Activated naive CD4-positive, alpha-beta T cell treated with anti-CD3 and anti-CD28 coated beads, Interleukin-2, amount 50 U/mL, for 72 hours (primary cell): ENCODE measurements around the gene TTLL8. TPM values are rescaled to one million over a fixed set of nuclear protein-coding genes. Genes with fewer than 3 reads are reported as not detected.

ENCODE experiments used
- ATAC-seq, 2 donors: fragments of 150-1000 bp; cut with Tn5 transposase; 2 replicates each; pipeline ENCODE4 v1.10.0; 2021; ENCODE audit warnings: mild to moderate bottlenecking in 2 of 2, moderate library complexity in 2 of 2
- DNase-seq, 2 donors: peaks; one replicate each; pipeline ENCODE4 v3.0.0; 2021 to 2022; ENCODE audit warnings: low spot score in 2 of 2
- H3K27ac Mint-ChIP-seq, 2 donors: one replicate each; pipeline ENCODE4 v1.8.0; 2022; ENCODE audit warnings: mild to moderate bottlenecking in 2 of 2, mixed read lengths in 2 of 2
- H3K36me3 Mint-ChIP-seq, 2 donors: one replicate each; pipeline ENCODE4 v1.8.0; 2022; ENCODE audit warnings: mixed read lengths in 2 of 2
- H3K9me3 Mint-ChIP-seq, 2 donors: one replicate each; pipeline ENCODE4 v1.8.0; 2022; ENCODE audit warnings: mixed read lengths in 2 of 2
- total RNA-seq, 2 donors: library from RNA; stranded (reverse); gene quantifications; one replicate each; pipeline ENCODE4 v1.2.3, GENCODE V29; 2022

TTLL8 gene
- total RNA-seq, 2 donors from 2014 or later: not detected

DNA sequence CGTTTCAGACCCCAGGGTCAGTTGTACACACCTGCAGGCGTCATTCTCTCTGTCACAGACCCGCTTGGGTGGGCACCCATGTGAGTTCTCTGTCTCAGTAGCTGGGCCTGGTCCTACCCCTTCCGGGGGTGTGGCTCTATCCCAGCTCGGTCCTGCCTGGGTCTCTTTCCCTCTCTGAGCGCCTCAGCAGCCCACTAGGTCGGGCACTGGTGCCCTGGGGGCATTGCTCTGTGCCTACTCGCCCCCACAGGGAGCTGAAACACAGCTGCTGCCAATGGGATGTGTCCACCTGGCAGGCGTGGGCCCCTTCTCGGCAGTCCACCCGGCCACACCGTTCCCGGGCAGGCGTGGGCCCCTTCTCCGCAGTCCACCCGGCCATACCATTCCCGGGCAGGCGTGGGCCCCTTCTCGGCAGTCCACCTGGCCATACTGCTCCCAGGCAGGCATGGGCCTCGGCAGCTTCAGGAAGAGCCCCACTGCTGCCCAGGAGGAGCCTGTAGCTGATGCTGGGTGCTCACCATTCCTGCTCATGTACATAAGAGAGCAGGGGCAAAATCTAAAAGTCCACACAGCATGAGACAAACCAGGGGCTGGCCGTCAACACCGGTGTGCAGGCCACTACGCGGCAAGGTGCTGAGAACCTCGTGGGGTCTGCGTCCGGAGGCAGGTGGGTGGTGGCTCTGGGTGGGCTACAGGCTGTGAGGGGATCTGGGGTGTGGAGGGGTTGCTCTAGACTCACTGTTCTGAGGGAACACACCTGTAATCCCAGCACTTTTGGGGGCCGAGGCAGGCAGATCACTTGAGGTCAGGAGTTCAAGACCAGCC, 14.8 kb upstream of the TTLL8 start:
- ATAC-seq: no peak
- H3K9me3 Mint-ChIP-seq: no peaks in the 10 kb centered on the region
- no peak for DNase-seq
- no peak overlapping the region for H3K27ac Mint-ChIP-seq
- H3K36me3 Mint-ChIP-seq: no peaks in the 10 kb centered on the region

DNA sequence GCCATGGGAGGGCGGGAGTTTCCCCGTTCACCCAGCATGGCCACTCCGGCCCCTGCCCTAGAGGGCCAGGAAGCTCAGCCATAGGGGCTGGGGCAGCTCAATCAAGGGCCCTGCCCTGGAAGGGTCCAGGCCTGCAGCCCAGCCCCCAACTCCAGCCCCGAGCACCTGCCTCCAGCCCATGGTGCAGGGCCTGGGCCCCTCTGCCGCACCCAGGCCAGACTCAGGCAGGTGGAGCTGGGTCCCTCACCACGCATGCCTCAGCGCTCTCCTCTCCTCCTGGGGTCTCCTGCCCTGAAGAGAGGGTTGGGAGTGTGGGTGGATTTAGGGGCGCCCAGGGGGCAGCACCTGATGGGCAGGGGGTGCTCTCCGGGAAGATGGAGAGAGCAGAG, 14.1 kb upstream of the TTLL8 start:
- H3K27ac Mint-ChIP-seq: no peak overlapping the region
- H3K36me3 Mint-ChIP-seq: no peaks in the 10 kb centered on the region
- ATAC-seq: no peak
- no peaks in the 10 kb centered on the region for H3K9me3 Mint-ChIP-seq
- DNase-seq: no peak

DNA sequence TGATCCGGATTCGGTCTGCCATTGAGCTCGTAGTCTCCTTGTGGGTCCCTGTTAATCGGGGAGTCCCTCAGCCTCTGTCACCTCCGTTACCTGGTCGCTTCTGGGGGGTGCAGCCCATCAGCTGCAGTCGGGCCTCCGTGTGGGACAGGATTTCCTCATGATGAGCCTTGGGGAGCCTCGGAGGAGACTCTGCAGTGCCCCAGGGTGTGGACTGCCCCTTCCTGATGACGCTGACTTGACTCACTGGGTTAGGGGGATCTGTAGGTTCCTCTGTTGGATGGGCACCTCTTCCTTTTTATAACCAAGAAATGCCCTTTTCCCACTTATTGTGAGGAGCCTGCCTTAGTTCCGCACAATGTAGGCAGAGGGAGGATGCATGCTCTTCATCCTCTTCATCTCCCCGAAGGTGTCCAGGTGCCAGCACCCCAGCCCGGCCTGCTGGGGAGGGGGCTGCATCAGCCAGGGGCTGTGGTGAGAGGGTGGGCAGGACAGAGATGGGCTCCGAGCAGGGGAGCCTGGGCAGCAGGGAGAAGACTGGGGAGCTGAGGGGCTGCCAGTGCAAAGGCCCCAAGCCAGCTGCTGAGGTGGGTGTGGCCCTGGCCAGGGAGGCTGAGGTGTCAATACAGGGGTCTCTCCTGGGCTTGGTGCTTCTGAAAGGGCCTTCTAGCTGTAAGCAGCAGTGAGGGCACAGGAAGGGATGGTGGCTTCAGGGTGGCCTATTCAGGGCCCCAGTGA, 13.5 kb upstream of the TTLL8 start:
- no peak for ATAC-seq
- no peaks in the 10 kb centered on the region for H3K36me3 Mint-ChIP-seq
- H3K9me3 Mint-ChIP-seq: no peaks in the 10 kb centered on the region
- no peak overlapping the region for H3K27ac Mint-ChIP-seq
- DNase-seq: no peak

DNA sequence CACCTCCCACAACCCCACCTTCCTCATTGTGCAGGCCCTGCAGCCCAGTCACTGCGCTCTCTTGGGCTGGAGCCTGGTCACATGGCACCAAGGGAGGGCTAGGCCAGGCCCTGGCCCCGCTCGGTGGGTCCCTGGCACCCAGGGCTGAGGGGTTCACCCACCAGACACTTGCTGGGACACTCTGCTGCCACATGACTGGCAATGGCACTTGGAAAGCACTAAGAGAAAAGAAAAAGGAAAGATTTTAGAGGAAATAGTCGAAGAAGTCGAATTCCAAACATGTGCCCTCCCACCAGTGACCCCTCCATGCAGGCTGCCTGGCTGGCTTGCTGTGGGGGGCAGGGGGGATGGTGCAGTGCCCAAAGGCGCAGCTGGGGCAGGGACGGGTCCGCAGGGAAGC, 12.3 kb upstream of the TTLL8 start:
- DNase-seq (no peak), ATAC-seq (no peak)
- Mint-ChIP-seq H3K27ac (no peak overlapping the region), H3K36me3 (no peaks in the 10 kb centered on the region), H3K9me3 (no peaks in the 10 kb centered on the region)

DNA sequence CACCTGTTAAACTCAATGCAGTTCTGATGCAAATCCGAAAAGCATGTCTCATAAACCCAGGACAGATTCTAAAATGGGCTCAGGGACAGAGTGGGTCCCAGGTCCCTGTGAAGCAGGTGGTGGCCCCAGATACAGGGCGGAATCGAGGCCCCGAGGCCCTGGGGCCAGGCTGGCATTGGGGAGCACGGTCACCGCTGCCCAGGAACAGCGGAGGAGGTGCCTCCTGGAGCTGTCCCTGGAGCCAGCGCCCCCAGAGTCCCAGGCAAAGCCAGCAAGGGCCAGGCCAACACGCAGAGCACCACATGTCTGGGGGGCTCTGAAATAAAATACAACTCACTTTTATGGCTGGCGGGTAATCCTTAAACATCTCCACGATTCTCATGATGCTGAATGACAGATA, 10.0 kb upstream of the TTLL8 start:
- DNase-seq (no peak), ATAC-seq (no peak)
- no peaks in the 10 kb centered on the region for H3K9me3 Mint-ChIP-seq
- no peaks in the 10 kb centered on the region for H3K36me3 Mint-ChIP-seq
- no peak overlapping the region for H3K27ac Mint-ChIP-seq

DNA sequence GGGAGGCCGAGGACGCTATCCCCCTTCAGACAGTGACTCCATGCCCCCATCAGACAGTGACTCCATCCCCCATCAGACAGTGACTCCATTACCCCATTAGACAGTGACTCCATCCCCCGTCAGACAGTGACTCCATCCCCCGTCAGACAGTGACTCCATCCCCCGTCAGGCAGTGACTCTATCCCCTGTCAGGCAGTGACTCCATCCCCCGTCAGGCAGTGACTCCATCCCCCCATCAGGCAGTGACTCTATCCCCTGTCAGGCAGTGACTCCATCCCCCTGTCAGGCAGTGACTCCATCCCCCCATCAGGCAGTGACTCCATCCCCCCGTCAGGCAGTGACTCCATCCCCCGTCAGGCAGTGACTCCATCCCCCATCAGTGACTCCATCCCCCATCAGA, 9.1 kb upstream of the TTLL8 start:
- ATAC-seq (no peak), DNase-seq (no peak)
- Mint-ChIP-seq H3K27ac (no peak overlapping the region), H3K9me3 (no peaks in the 10 kb centered on the region), H3K36me3 (no peaks in the 10 kb centered on the region)

DNA sequence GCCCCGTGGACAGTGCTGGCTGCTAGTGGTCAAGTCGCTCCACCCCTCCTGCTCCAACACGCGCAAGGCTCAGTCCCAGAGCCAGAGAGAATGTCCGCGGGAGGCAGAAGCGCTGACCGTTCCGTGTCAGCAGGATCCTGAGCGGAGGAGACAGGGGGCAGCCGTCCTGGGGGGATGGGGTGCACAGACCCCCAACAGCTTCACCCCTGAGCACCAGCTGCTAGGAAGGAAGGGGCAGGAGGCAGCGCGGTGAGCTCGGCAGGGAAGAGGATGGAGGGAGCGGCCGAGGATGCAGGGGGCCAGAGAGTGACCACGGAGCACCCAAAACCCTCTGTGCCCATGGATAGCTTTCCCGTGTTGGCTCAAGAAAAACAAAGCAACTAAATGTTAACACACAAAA, 6.4 kb upstream of the TTLL8 start:
- ATAC-seq (no peak), DNase-seq (no peak)
- no peaks in the 10 kb centered on the region for H3K36me3 Mint-ChIP-seq
- H3K27ac Mint-ChIP-seq: no peak overlapping the region
- H3K9me3 Mint-ChIP-seq: no peaks in the 10 kb centered on the region

DNA sequence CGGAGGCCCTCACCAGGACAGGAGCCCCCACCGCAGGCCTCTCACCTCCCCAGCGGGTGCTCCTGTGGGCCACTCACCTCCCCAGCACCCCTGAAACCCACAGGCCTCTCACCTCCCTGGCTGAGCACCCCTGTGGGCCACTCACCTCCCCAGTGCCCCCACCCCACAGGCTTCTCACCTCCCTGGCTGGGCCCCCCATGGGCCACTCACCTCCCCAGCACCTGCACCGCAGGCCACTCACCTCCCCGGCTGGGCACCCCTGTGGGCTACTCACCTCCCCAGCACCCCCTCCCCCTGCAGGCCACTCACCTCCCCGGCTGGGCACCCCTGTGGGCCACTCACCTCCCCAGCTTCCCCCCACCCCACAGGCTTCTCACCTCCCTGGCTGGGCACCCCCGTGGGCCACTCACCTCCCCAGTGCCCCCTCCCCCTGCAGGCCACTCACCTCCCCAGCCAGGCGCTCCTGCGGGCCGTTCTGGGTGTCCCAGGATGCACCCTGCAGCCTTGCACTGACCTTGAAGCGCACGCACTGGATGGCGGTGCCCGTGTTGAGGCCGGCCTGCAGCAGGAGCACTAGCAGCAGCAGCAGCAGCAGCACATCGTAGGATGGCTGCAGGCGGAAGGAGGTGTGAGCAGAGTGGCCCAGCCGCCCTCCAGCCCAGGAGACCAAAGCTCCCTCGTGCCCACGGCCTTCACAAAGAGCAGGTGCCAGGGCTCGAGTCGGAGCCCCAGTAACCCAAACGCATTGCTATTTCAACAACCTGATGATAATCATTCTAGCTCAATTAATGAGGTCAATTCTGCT, 5.7 kb upstream of the TTLL8 start:
- DNase-seq (no peak), ATAC-seq (no peak)
- no peaks in the 10 kb centered on the region for H3K9me3 Mint-ChIP-seq
- no peak overlapping the region for H3K27ac Mint-ChIP-seq
- H3K36me3 Mint-ChIP-seq: no peaks in the 10 kb centered on the region

DNA sequence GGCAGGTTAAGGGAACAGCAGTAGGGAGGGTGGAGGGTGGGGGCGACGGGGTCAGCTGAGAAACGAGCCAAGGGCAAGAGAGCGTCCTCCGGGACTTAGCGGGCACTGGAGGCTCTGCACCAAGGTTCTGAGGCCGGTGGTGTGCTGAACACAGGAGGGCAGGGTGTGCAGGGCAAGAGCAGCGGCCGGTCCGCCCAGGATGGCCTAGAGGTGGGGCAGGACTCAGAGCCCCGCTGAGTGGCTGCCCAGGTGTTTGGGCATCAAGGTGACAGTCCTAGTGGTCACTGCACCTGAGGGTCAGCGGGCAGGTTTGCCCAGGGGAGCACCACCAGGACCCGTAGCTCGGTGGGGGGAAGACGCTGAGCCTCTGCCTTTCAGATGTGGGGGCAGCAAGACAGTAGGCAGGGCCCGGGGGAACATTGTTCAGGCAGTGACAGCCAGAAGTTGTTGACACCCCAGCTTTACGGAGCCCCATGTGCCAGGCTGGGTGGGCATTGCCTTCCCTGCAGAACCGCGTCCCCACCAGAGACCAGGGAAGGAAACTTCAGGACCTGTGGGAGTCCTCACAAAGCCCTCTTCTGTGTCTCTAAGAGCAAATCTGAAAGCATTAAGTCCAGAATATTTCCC, 4.5 kb upstream of the TTLL8 start:
- Mint-ChIP-seq H3K9me3 (no peaks in the 10 kb centered on the region), H3K36me3 (no peaks in the 10 kb centered on the region), H3K27ac (no peak overlapping the region)
- DNase-seq (no peak), ATAC-seq (no peak)

DNA sequence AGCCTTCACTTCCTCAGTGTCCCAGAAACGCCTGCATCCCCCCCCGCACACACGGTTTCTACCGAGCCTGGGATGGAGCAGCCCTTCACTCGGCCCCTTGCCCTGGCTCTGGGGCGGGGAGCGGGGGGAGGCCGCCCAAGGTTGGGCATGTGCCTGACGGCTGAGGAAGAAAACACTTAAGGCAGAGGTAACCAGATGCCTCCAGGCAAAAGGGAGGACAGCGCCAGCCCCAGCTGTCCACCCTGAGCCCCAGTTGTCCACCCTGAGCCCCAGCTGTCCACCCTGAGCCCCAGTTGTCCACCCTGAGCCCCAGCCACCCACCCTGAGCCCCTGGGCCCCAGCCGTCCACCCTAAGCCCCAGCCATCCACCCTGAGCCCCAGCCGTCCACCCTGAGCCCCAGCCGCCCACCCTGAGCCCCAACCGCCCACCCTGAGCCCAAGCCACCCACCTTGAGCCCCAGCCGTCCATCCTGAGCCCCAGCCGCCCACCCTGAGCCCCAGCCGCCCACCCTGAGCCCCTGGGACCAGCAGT, 3.8 kb upstream of the TTLL8 start:
- ATAC-seq (no peak), DNase-seq (no peak)
- Mint-ChIP-seq H3K27ac (no peak overlapping the region), H3K36me3 (no peaks in the 10 kb centered on the region), H3K9me3 (no peaks in the 10 kb centered on the region)

DNA sequence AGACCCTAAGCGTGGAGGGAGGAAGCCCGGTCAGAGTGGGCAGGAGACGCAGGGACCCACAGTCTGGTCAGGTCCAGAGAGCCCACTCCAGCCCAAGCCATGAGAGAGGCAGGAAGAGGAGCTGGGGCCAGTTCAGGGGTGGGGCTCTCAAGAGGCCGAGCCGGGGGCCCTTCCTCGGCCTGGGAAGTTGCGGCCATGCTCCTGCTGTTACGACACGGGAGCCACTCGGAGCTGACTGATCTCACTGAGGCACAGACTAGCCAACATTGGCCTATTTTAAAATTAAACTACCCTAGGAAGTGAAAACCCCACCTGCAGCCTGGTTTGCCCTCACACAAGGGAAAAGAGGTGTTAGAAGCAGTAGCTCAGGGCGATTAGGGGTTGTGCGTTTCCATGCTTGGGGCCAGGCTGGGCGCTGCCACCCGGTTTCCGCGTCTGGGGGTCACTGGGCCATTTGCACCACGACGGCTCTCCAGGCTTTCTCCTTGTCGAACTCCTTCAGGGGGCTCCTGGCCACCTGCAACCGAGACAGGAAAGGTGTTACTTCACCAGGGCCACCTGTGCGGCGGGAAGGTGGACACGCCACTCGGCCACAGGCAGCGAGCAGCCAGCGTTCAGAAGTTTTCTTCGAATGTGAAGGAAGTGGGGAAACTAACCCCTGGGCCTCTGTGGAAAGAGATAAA, 3.2 kb upstream of the TTLL8 start:
- DNase-seq (no peak), ATAC-seq (no peak)
- no peak overlapping the region for H3K27ac Mint-ChIP-seq
- no peaks in the 10 kb centered on the region for H3K9me3 Mint-ChIP-seq
- no peaks in the 10 kb centered on the region for H3K36me3 Mint-ChIP-seq

DNA sequence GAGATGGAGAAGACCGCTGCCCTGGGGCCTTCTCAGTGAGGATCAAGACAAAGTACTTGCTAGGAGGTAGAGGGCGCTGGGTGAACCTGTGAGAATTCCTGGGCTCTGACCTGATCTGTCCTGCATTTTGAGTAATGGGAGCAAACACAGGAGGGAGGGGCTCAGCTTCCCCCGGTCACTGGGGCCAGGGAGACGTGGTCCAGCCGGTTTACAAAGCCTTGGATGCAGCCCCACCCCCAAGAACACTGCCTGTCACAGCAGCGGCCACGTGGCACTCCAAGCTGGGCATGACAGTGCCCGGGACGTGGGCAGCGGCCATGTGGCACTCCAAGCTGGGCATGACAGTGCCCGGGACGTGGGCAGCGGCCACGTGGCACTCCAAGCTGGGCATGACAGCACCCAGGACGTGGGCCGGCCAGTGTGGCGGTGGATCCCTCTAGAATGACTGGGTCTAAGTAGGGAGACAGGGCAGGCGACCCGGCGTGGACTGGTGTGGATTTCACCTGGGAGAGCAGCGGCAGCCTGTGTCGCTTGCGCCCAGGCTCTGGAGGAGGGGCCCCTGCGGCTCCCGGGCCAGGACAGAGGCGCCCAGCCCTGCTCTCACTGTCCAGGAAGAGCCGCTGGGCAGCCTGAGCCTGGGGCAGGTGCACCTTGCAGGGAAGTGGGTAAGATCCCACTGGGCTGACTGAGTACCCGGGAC, 2.5 kb upstream of the TTLL8 start:
- ATAC-seq: no peak
- H3K27ac Mint-ChIP-seq: no peak overlapping the region
- no peaks in the 10 kb centered on the region for H3K9me3 Mint-ChIP-seq
- H3K36me3 Mint-ChIP-seq: no peaks in the 10 kb centered on the region
- DNase-seq: no peak

DNA sequence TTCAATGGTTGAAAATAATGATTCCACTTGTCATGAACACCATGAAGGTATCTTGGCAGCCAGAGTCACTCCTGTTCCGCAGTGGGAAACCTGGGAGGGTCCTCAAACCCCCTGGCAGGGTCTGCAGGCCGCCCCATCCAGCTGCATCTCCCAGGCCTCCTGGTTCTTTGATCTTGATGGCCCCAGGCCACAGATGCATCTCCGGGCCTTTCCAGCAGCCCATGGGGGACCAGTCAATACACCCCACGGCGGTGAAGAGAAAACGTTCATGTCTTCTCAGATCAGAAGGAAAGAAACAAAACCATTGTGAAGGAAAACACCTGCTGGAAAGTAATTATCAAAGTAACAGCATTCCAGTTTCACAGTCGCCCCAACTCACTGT, 1.8 kb upstream of the TTLL8 start:
- H3K36me3 Mint-ChIP-seq: no peaks in the 10 kb centered on the region
- H3K27ac Mint-ChIP-seq: no peak overlapping the region
- no peak for DNase-seq
- H3K9me3 Mint-ChIP-seq: no peaks in the 10 kb centered on the region
- ATAC-seq: no peak

DNA sequence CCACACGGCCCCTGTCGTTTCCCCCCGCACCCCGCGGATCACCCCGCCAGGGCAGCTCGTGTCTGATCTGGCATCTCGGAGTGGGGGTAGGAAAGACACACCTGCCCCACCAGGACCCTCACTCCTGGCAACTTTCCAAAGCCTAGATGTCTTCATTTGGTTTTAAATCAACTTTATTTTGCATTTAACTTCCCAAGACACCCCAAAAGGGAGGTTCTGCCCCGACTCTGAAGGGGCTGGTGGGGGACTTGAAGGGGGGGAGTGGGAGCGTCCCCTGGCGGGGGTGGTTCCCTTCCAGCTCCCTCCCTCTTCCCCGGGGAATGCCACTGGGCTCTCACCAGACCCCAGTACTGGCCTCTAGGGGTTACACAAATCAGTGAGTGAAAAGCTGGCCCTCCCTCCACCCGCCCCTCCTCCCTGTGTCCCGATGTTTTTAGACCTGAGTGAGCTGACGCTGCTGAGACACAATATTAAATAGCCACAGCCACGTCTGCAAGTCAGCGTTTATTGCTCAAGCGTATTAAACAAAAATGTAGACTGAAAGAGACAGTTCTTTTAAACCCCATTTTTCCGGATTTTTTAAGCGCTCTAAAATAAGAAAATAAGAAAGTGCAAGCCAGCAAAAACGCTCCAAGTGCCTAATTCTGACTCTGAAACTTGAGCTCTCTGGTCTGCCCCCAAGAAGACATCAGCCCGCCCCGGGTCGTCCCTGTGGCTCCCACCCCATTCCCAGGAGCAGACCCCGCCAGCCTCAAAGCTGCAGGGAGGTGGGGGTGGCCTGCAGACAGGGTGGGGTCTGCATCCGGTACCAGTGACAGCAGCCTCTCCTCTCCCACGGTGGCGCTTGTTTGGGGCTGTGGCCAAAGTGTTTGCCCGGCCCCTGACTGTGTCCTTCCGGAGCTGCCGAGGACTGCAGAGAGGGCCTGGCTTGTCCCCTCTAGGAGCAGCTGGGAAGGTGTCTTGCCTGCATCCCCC, 1.1 kb upstream of the TTLL8 start:
- Mint-ChIP-seq H3K27ac (no peak overlapping the region), H3K36me3 (no peaks in the 10 kb centered on the region), H3K9me3 (no peaks in the 10 kb centered on the region)
- DNase-seq (no peak), ATAC-seq (no peak)
